ENCODE data around the gene DIPK1A.
A peak's percentile ranks its signal among the peaks of the same experiment; 100 is the strongest.

Gene DIPK1A

DNA sequence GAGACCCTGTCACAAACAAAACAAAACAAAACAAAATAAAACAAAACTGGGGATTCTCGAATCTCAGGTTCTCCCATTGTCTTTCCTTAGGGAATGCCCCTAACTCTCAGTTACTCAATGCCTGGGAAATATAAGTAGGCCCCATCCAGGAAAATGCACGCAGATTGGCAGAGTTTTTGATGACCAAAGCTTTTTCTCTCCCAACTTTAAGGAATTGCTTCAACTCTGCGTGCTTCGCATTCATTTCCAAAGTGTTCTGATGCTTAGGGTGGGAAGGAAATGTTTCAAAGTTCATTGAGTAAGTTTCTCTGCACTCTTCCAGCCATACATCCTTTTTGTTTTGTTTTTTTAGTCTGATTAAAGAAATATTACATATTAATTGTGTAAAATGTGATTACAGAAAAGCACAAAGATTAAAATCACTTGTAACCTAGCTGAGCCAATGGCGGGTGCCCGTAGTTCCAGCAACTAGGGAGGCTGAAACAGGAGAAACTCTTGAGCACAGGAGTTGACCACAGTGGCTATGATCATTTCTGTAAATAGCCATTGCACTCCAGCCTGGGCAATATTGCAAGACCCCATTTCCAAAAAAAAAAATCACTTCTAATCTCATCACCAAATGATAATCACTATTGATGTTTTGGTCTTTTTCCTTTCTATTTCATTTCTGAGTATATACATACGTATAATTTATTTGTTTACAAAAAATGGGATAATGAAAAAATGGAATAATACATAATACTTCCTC, 157.9 kb downstream of the DIPK1A start:
- no peak overlapping the region for H3K27ac ChIP-seq
- ChIA-PET POLR2A (ENCODE audit: low non-redundant PET) (no interaction called here), CTCF (no interaction called here)
- TF ChIP-seq, protein P1, sequence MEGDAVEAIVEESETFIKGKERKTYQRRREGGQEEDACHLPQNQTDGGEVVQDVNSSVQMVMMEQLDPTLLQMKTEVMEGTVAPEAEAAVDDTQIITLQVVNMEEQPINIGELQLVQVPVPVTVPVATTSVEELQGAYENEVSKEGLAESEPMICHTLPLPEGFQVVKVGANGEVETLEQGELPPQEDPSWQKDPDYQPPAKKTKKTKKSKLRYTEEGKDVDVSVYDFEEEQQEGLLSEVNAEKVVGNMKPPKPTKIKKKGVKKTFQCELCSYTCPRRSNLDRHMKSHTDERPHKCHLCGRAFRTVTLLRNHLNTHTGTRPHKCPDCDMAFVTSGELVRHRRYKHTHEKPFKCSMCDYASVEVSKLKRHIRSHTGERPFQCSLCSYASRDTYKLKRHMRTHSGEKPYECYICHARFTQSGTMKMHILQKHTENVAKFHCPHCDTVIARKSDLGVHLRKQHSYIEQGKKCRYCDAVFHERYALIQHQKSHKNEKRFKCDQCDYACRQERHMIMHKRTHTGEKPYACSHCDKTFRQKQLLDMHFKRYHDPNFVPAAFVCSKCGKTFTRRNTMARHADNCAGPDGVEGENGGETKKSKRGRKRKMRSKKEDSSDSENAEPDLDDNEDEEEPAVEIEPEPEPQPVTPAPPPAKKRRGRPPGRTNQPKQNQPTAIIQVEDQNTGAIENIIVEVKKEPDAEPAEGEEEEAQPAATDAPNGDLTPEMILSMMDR (conservative IDR thresholded peaks at IDR 0.05; ENCODE audit: low read depth), result no peak
- no peak for DNase-seq (ENCODE audit: low spot score)

DNA sequence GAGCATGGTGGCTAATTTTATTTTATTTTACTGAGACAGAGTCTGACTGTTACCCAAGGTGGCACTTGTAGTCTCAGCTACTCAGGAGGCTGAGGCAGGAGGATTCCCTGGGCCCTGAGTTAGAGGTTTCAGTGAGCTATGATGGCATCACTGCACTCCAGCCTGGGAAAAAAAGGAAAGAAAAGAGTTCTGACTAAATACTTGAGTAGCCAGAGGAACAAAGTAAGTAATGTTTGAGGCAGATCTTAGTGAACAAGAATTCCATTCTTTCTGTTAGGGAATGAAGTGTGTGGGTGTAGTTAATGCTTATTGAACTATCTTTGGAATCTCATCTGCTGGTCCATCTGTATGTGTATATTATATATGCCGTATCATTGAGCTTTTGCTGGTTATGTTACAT, 163.3 kb downstream of the DIPK1A start:
- no peak overlapping the region for H3K27ac ChIP-seq
- ChIA-PET CTCF (no interaction called here), POLR2A (ENCODE audit: low non-redundant PET) (no interaction called here)
- DNase-seq (ENCODE audit: low spot score), result no peak
- TF ChIP-seq, protein P1 (conservative IDR thresholded peaks at IDR 0.05; ENCODE audit: low read depth), result no peak

- no peak overlapping the region for H3K27ac ChIP-seq
- CTCF ChIA-PET, result interaction anchor here (0.7 kb wide), 1 partner anchor 41 kb away, joined by 3 read pairs; no protein-coding TSS in a partner anchor
- DNase-seq (ENCODE audit: low spot score), result no peak
- TF ChIP-seq, protein P1 (conservative IDR thresholded peaks at IDR 0.05; ENCODE audit: low read depth), result no peak
- POLR2A ChIA-PET (ENCODE audit: low non-redundant PET), result no interaction called here
These were observed 164.0 kb downstream of the DIPK1A start for GRCh38 chr1:92797297-92797696.

- TF ChIP-seq, protein P1 (conservative IDR thresholded peaks at IDR 0.05; ENCODE audit: low read depth), result no peak
- no peak overlapping the region for H3K27ac ChIP-seq
- POLR2A ChIA-PET (ENCODE audit: low non-redundant PET), result no interaction called here
- no peak for DNase-seq (ENCODE audit: low spot score)
- CTCF ChIA-PET, result interaction anchor here (0.6 kb wide), 1 partner anchor 46 kb away, joined by 3 read pairs; no protein-coding TSS in a partner anchor
These were observed 166.1 kb downstream of the DIPK1A start for GRCh38 chr1:92795166-92795565.

DNA sequence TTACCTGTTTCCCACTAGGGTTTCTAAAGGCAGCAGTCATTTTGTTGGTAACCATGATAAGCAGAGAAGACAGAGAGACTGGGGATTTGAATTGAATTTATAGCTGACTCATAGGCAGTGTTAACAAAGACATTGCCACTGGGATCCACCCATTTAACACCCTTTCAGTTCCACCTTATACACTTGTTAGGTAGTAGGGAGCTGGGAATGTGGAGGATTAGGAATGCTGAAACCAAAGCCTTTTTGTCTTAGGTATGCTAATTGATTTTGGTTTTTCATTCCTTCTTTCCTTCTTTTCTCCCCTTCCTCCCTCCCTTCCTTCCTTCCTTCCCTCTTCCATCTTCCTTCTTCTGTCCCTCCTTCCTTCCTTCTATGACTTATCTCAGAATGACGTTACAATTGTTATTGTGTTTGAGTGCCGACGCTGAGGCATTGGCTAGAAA, 168.9 kb downstream of the DIPK1A start:
- DNase-seq (ENCODE audit: low spot score), result peak; percentile 11
- ChIA-PET CTCF (interaction anchor here (1.4 kb wide), 1 partner anchor 44 kb away, joined by 3 read pairs; no protein-coding TSS in a partner anchor), POLR2A (ENCODE audit: low non-redundant PET) (no interaction called here)
- H3K27ac ChIP-seq, result no peak overlapping the region
- TF ChIP-seq, protein P1 (conservative IDR thresholded peaks at IDR 0.05; ENCODE audit: low read depth), result no peak
